MCF 10A (cell line): ENCODE results near the gene MYLK. TPM values are rescaled to one million over a fixed set of nuclear protein-coding genes. Genes with fewer than 3 reads are reported as not detected.

Source experiments
- BruUV-seq: library from RNA; stranded (reverse); fragments of 400-500 nt; replicated peaks from 2 replicates; lab custom pipeline; 2021; lab: Mats Ljungman, UMichigan
- CTCF ChIA-PET: fragments of 300-600 bp; sonication (Branson Sonifier 250); formaldehyde crosslinking; extraction: SDS; loops from one replicate; lab custom pipeline; 2021; ENCODE audit warnings: antibody characterized with exemption, inconsistent platforms; lab: Yijun Ruan, JAX
- POLR2A ChIA-PET: fragments of 300-600, 350-650 bp; sonication (Branson Sonifier 250); formaldehyde crosslinking; extraction: SDS; loops from one replicate; lab custom pipeline; 2020; ENCODE audit warnings: antibody characterized with exemption, inconsistent platforms; lab: Yijun Ruan, JAX
- DNase-seq: peaks from one replicate; pipeline ENCODE4 v3.0.0-alpha.2; 2018; ENCODE audit not compliant: unreplicated experiment
- H3K27ac Mint-ChIP-seq: one replicate; pipeline ENCODE4 v1.8.0; 2022; ENCODE audit warnings: mild to moderate bottlenecking, low read depth, mixed read lengths; ENCODE audit not compliant: unreplicated experiment
- H3K27me3 Mint-ChIP-seq: one replicate; pipeline ENCODE4 v1.8.0; 2022; ENCODE audit warnings: mixed read lengths; ENCODE audit not compliant: insufficient read depth, unreplicated experiment
- H3K36me3 Mint-ChIP-seq: one replicate; pipeline ENCODE4 v1.8.0; 2022; ENCODE audit warnings: mild to moderate bottlenecking, moderate library complexity, mixed read lengths; ENCODE audit not compliant: insufficient read depth, unreplicated experiment
- H3K4me1 Mint-ChIP-seq: one replicate; pipeline ENCODE4 v1.8.0; 2022; ENCODE audit warnings: mixed read lengths; ENCODE audit not compliant: insufficient read depth, unreplicated experiment
- H3K4me3 Mint-ChIP-seq: one replicate; pipeline ENCODE4 v1.8.0; 2022; ENCODE audit warnings: mild to moderate bottlenecking, moderate library complexity, mixed read lengths; ENCODE audit not compliant: unreplicated experiment
- H3K9me3 Mint-ChIP-seq: one replicate; pipeline ENCODE4 v1.8.0; 2022; ENCODE audit warnings: mixed read lengths; ENCODE audit not compliant: unreplicated experiment
- CTCF ChIP-seq: fragments of 200-600 bp; IDR thresholded peaks from one replicate; pipeline ENCODE4 v1.8.0; 2022; ENCODE audit warnings: antibody characterized with exemption, mild to moderate bottlenecking; ENCODE audit not compliant: unreplicated experiment
- intact Hi-C: fragments of 100-400 bp; cut with micrococcal nuclease; formaldehyde crosslinking; loops from 2 replicates; pipeline ENCODE4 v1.14.1; 2022
- total RNA-seq: library from RNA; stranded (reverse); gene quantifications from 2 replicates; pipeline ENCODE4 v1.2.3, GENCODE V29; 2022

Gene MYLK
- total RNA-seq, 1 experiment from 2014 or later = 2.3 TPM

- no peaks in the 10 kb centered on the region for H3K27me3 Mint-ChIP-seq
- no peak for DNase-seq
- CTCF ChIA-PET = interaction anchor here (0.7 kb wide), 1 partner anchor 233 kb away, joined by 3 read pairs; no protein-coding TSS in a partner anchor
Observed at GRCh38 chr3:123878807-123879206, 5.3 kb downstream of the MYLK start.

GRCh38 chr3:123877965-123878364, 6.2 kb downstream of the MYLK start:
- intact Hi-C loops = no loop called here
- CTCF ChIA-PET = no interaction called here
- no TSS peak for BruUV-seq
- POLR2A ChIA-PET = no interaction called here
- no peak for TF ChIP-seq CTCF
- DNase-seq = no peak
- H3K4me3 Mint-ChIP-seq = no peak overlapping the region
- peaks cover 8% of the 10 kb centered on the region for H3K27me3 Mint-ChIP-seq
- no peaks in the 10 kb centered on the region for H3K36me3 Mint-ChIP-seq
- H3K4me1 Mint-ChIP-seq = no peaks in the 10 kb centered on the region
- H3K27ac Mint-ChIP-seq = no peak overlapping the region
- no peaks in the 10 kb centered on the region for H3K9me3 Mint-ChIP-seq

More at GRCh38 chr3:123878807-123879206, 5.3 kb downstream of the MYLK start:
- BruUV-seq = no TSS peak
- no peaks in the 10 kb centered on the region for H3K36me3 Mint-ChIP-seq
- intact Hi-C loops = no loop called here
- no peaks in the 10 kb centered on the region for H3K9me3 Mint-ChIP-seq
- no peak overlapping the region for H3K27ac Mint-ChIP-seq
- POLR2A ChIA-PET = interaction anchor here (0.7 kb wide), 2 partner anchors 293 to 340 kb away, joined by 3 read pairs; no protein-coding TSS in a partner anchor
- no peaks in the 10 kb centered on the region for H3K4me1 Mint-ChIP-seq
- H3K4me3 Mint-ChIP-seq = no peak overlapping the region
- no peak for TF ChIP-seq CTCF

GRCh38 chr3:123877466-123877865, 6.7 kb downstream of the MYLK start:
- DNase-seq = no peak
- intact Hi-C loops = no loop called here
- BruUV-seq = no TSS peak
- H3K36me3 Mint-ChIP-seq = no peaks in the 10 kb centered on the region
- CTCF ChIA-PET = no interaction called here
- peaks cover 12% of the 10 kb centered on the region for H3K27me3 Mint-ChIP-seq
- no peaks in the 10 kb centered on the region for H3K9me3 Mint-ChIP-seq
- TF ChIP-seq CTCF = no peak
- H3K27ac Mint-ChIP-seq = no peak overlapping the region
- H3K4me3 Mint-ChIP-seq = no peak overlapping the region
- POLR2A ChIA-PET = no interaction called here
- no peaks in the 10 kb centered on the region for H3K4me1 Mint-ChIP-seq

GRCh38 chr3:123876858-123877257, 7.3 kb downstream of the MYLK start:
- TF ChIP-seq CTCF = no peak
- Mint-ChIP-seq H3K9me3 (no peaks in the 10 kb centered on the region), H3K27ac (no peak overlapping the region), H3K4me1 (no peaks in the 10 kb centered on the region), H3K36me3 (no peaks in the 10 kb centered on the region), H3K27me3 (peaks cover 12% of the 10 kb centered on the region), H3K4me3 (no peak overlapping the region)
- no peak for DNase-seq
- intact Hi-C loops = no loop called here
- ChIA-PET CTCF (no interaction called here), POLR2A (no interaction called here)
- no TSS peak for BruUV-seq
